Measurements from ENCODE around the gene PSMB11.

GRCh38 chr14:23018107-23018506, 23.9 kb upstream of the PSMB11 start:
- TF ChIP-seq CTCF (IDR thresholded peaks at IDR 0.05; ENCODE audit: low read depth, low read length, poor library complexity, severe bottlenecking) (no peak), EZH2phosphoT487 (IDR thresholded peaks at IDR 0.05; ENCODE audit: borderline replicate concordance, low read length) (no peak)
